GM18861 (cell line): ENCODE results near the gene FARP2.
"Not testable (repeated sequence)": the region's sequence is repeated elsewhere in the genome, so short reads cannot be mapped to it uniquely, and the experiment has no call there.

Experiments
- ATAC-seq: cut with Tn5 transposase; IDR thresholded peaks from one replicate; pipeline ENCODE4 v1.9.1; 2021; ENCODE audit not compliant: unreplicated experiment

FARP2 gene

DNA sequence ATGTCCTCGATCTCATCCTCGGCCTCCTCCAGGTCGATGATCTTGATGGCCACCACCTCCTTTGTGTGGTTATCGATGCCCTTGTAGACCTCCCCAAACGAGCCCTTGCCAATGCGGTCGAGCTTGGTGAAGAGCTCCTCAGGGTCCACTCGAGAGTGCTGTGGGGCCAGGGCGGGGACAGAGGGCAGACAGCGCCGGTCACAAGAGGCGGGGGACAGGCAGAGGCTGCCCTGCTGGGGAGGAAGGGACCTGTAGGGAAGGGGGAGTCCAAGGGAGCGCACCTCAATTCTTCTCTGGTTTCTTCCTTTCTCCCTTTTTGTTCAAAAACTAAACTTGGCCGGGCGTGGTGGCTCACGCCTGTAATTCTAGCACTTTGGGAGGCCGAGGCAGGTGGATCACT lies 145.5 kb downstream of the FARP2 start:
- no peak for ATAC-seq

DNA sequence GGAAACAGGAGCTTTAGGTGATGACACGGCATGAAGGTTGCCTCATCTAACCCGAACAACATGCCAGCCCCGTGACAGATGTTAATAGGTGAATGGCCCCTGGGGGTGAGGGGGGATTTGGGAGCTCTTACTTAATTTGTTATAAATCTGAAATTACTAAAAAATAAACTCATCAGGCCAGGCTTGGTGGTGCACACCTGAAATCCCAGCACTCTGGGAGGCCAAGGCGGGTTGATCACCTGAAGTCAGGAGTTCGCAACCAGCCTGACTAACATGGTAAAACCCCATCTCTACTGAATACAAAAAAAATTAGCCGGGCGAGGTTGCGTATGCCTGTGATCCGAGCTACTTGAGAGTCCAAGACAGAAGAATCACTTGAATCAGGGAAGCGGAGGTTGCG lies 146.2 kb downstream of the FARP2 start:
- ATAC-seq = no peak

DNA sequence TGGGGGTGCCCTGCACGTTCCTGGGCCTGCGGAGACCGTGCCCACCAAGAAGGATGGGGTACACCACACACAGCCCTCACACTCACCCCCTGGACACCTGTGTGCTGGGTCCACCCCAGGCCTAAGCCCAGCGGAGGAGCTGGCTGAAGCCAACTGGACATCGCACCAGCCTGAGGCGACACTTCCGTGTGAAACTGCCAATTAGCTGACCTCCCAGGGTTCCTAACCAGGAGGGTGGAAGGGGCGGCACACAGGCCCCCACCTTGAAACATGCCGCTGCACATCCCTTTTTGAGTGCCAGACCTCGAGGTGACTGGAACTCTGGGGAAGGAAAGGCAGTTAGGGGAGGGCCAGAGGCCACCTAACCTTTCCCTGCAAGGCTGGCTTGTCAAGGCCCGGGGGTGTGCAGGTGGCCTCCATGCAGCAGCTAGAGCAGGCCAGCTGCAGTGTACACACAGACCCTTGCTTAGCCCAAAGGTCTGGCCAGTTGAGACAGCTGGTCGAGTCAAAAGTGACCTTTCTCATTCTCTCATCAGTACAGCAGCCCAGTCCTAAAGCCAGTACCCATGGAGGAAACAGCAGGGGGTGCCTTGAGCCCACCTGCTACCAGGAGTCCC lies 147.8 kb downstream of the FARP2 start:
- ATAC-seq = no peak

DNA sequence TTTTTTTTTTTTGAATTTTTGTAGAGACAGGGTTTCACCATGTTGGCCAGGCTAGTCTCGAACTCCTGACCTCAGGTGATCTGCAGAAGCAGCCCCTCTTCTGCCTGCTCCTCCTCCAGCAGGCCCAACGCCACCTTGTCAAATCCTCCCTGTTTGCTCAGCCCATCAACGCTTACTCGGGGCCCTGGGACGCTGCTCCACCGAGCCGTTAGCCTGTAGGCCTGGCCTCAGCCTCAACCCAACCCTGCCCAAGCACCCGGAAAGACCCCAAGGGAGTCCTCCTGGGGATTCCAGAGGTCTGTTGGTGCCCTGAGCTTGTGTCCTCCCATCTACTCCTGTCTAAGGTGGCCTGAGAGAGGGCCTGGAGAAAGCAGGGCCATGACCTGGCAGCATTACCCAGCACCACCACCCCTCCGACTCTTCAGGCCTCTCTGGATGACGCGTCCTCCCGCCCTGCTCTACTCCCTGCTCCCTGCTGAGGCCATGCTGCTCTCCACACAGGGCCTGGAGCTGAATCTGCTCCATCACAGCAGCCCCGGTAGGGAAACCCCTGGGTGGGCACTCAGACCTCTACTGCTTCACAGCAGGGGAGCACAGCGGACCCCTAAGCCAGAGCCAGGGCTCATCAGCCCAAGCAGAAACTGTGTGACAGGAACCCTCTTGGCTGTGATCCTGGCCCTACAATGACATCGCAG lies 149.1 kb downstream of the FARP2 start:
- ATAC-seq = no peak

- ATAC-seq = no peak
Observed at GRCh38 chr2:241505781-241506201, 149.7 kb downstream of the FARP2 start.

GRCh38 chr2:241506317-241506716 lies 150.2 kb downstream of the FARP2 start:
- ATAC-seq = not testable (repeated sequence)

- no peak for ATAC-seq
Observed at GRCh38 chr2:241506793-241507429, 150.8 kb downstream of the FARP2 start.

DNA sequence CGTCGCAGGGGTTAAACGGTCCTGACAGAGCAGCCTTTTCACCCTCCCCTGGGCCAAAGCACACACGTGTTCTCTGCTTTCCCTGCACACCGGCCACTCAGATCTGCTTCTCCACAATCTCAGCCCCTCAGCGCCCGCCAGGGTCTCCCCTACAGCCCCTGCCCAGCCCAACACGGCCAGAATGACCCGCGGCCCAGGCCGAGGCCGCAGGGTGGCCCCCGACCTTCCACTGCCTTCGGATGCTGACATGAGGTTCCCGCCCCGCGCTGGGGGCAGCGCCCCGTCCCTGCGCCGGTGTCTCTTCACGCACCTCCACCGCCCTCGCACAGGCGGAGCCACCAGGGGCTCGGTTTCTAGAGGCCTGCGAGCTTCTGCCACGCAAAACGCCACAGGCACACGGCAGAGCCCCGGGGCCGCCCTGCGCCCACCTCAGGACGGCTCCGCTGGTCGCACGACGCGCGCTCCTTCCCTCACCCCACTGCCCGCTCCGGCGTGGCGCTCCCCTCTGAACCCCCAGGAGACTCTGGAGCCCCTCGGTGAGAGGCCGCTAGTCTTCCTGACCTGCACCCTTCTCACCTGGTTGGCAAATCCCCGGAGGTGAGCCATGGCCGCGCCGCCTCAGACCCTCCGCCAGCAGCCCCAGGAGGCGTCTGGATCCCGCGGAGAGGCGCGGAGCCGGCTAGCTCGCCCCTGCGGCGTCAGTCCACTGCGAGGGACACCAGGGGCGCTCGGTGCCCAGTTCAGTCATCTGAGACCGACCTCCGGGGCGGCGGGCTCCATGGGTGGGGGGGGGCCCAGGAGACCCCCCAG lies 151.6 kb downstream of the FARP2 start:
- ATAC-seq = peak; percentile 13

GRCh38 chr2:241508240-241509154 lies 152.4 kb downstream of the FARP2 start, which contains the start of gene STK25:
TSS of gene STK25 (minus strand) at chr2:241508584. CDS start at chr2:241508035, 549 bp downstream.
- peak; percentile 79 for ATAC-seq

DNA sequence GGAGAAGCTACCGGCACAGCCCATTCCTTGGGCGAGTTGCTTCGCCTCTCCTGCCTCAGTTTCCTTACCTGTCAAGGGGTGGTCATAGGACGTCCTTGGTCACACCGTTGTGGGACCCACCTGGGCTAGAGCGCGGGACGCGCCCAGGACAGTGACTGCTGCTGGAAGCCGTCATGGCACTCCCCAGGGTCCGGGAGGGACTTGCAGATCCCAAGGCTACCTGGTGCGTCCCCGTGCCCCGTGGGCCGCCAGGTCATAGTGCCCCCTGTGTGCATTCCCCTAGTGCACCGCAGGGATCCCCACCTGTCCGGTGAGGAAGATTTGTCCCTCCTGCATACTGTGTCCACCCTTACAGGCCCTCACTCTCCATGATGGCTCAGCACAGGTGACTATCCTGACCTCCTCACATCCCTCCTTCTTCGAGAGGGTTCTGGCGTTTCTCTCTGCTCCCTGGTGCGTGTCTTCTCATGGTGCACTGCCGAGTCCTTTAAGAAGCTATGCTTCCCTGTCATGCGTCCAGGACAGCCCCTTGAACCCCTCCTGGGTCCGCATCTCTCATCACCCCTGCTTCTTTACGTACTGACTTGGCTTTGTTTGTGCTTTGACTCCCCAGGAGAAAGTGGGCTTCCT lies 153.2 kb downstream of the FARP2 start:
- ATAC-seq = no peak

DNA sequence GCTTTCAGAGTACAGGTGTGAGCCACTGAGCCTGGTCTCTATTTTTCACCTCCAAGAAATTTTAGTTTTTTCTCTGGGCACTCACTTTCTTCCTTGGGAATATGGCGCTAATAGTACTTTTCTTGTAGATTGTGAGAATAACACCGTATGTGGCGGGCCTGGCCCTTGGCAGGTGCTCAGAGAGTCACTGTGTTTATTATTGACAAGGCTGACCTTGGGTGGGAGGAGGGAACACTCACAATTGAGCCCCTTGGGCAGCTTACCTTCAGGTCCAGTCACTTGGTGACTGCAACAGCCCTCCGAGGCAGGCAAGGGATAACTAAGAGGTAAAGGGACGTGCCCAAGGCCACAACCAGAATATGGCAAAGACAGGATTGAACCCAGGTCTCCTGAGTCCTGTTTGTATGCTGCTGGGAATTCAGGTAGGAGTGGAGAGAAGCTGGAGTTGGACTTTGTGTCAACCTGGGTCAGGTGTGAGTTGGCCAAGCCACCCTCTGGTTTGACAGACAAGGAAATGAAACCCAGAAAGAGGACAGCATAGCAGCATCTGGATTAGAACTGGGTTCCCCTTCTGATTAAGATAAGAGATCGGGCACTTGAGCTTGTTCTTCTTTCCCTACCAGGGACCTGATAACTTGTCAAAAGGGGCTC lies 155.1 kb downstream of the FARP2 start:
- ATAC-seq = no peak

DNA sequence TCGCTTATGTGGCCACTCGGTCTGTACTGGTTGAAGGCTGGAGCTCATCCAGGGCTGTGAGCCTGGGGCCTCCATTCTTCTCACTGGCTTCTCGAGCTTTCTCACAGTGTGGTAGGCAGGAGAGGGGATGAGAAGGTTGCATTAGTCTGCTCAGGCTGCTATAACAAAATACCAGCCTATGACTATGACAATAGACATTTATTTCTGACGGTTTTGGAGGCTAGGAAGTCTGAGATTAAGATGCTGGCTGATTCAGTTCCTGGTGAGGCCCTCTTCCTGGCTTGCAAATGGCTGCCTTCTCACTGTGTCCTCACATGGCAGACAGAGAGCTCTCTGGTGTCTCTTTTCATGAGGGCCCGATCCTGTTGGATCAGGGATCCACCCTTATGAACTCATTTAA lies 158.5 kb downstream of the FARP2 start:
- ATAC-seq = no peak

- ATAC-seq = no peak
Observed at GRCh38 chr2:241514986-241515737, 159.1 kb downstream of the FARP2 start.

- ATAC-seq = no peak
Observed at GRCh38 chr2:241516520-241516965, 160.5 kb downstream of the FARP2 start.

DNA sequence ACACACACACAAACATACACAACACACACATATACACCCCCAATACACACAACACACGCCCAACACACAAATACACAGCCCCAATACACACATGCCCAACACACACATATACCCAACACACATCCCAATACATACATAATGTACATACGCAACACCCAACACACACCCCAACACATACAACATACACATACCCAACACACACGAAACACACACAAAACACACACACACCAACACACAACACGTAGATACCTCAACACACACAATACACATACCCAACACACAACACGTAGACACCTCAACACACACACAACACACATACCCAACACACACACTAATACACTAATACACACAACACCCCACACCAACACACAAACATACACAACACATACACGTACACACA lies 161.2 kb downstream of the FARP2 start:
- ATAC-seq = no peak

GRCh38 chr2:241519669-241520068 lies 163.6 kb downstream of the FARP2 start:
- ATAC-seq = no peak

GRCh38 chr2:241522477-241522876 lies 166.4 kb downstream of the FARP2 start:
- ATAC-seq = no peak
